ENCODE results near the gene SLC10A2. TPM values are rescaled to one million over a fixed set of nuclear protein-coding genes. Genes with fewer than 3 reads are reported as not detected.

Gene SLC10A2
- total RNA-seq, 1 experiment from 2014 or later = not detected

DNA sequence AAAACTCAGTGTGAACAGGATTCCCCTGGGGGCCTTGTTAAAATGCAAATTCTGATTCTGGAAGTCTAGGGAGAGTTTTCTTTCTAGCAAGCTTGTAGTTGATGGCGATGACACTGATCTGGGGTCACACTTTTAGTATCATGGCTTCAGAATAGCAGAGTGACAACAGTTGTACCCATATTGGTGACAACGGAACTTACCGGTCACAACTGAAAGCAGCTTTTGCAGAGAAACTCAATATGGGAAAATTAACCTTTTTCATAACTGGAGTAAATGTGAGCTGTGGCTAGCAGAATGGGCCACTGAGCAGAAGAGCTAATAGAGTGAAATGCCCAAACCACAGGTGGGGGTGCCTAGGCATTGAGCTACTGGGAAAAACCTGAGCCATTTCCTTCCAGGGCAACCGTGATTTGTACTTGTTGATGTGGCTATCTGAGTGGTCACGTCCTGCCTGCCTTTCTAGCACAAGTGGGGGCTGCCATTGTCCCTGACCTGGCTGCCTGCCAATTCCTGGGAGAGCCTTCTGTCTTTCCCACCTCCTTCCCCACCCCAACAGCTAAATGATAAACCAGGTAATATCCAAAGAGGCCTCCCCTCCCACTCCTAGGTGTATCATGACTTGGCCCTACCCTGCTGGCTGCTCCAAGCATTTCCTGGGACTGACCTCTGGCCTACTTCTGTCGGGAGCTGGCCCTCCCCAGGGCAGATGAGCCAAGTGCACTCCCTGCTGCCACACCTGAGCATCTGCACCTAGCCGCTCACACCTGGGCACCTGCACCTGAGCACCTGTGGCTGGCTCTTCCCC, 1.7 kb upstream of the SLC10A2 start:
- Histone ChIP-seq H3K79me2 (ENCODE audit: low read length) (no peaks in the 10 kb centered on the region), H3K4me1 (ENCODE audit: low read length) (peaks cover 7% of the 10 kb centered on the region), H4K20me1 (ENCODE audit: insufficient read depth, low read depth, low read length) (no peaks in the 10 kb centered on the region), H3K36me3 (ENCODE audit: insufficient read depth, low read length) (no peaks in the 10 kb centered on the region), H3K9me2 (replicated peaks; ENCODE audit: insufficient read depth, low read length) (no peaks in the 10 kb centered on the region), H3K9ac (ENCODE audit: low read length) (no peak overlapping the region), H2AFZ (ENCODE audit: low read length) (no peak overlapping the region), H3K27ac (ENCODE audit: low read length) (no peak overlapping the region), H3K4me2 (ENCODE audit: low read depth, low read length, poor library complexity, severe bottlenecking) (no peak overlapping the region), H3K27me3 (ENCODE audit: low read length) (no peaks in the 10 kb centered on the region), H3K9me3 (ENCODE audit: low read length) (no peaks in the 10 kb centered on the region), H3K4me3 (ENCODE audit: low read length) (no peak overlapping the region)
- no peak for DNase-seq

DNA sequence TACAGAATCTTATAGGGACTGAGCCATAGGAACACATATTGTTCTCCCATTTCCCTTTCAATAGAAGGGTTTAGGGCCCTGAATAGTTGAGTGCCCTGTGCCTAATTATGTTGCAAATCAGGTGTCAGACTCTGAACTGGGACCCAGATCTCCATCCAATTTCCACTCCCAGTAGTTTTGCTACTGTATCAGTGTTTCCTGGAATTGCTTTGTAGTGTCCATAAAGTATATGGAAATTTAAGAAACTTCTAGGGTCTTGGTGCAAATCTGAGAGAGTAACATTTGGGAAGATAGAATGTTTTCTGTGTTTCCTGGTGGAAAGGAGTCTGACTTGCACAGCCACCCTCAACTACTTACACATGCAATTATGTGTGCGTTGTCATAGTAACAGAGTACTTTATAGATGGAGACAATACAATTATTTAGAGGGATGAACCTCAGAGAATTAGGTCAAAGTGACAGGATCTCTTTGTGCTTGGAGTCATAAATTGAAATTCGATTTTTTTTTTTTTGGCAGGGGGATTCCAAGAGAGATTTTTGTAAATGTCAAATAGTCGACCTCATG, 646 bp upstream of the SLC10A2 start:
- Histone ChIP-seq H3K4me3 (ENCODE audit: low read length) (no peak overlapping the region), H3K27me3 (ENCODE audit: low read length) (no peaks in the 10 kb centered on the region), H2AFZ (ENCODE audit: low read length) (no peak overlapping the region), H3K36me3 (ENCODE audit: insufficient read depth, low read length) (no peaks in the 10 kb centered on the region), H3K9ac (ENCODE audit: low read length) (no peak overlapping the region), H4K20me1 (ENCODE audit: insufficient read depth, low read depth, low read length) (no peaks in the 10 kb centered on the region), H3K79me2 (ENCODE audit: low read length) (no peaks in the 10 kb centered on the region), H3K4me1 (ENCODE audit: low read length) (peaks cover 7% of the 10 kb centered on the region), H3K9me3 (ENCODE audit: low read length) (no peaks in the 10 kb centered on the region), H3K9me2 (replicated peaks; ENCODE audit: insufficient read depth, low read length) (no peaks in the 10 kb centered on the region), H3K27ac (ENCODE audit: low read length) (no peak overlapping the region), H3K4me2 (ENCODE audit: low read depth, low read length, poor library complexity, severe bottlenecking) (no peak overlapping the region)
- DNase-seq = no peak

DNA sequence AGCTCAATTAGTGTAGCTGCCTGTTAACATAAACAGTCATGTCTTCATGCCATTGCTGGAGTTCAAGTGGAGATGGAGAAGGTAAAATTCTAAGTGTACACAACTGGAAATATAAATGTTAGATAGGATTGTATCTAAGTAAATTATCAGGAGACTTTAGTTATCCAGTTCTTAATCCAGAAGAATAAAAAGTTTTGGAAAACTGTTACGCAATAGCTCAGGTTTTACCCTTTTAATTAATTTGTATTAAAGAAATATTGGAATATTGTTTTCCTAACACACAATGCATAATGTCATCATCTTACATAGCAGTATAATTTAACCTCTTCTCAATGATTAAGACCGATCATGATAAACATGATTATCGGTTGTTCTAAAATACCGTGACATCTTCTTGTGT, 2.8 kb downstream of the SLC10A2 start:
- no peak overlapping the region for H3K9ac ChIP-seq (ENCODE audit: low read length)
- no peaks in the 10 kb centered on the region for H4K20me1 ChIP-seq (ENCODE audit: insufficient read depth, low read depth, low read length)
- H3K4me2 ChIP-seq (ENCODE audit: low read depth, low read length, poor library complexity, severe bottlenecking) = no peak overlapping the region
- no peaks in the 10 kb centered on the region for H3K9me3 ChIP-seq (ENCODE audit: low read length)
- H3K79me2 ChIP-seq (ENCODE audit: low read length) = no peaks in the 10 kb centered on the region
- H3K4me1 ChIP-seq (ENCODE audit: low read length) = no peaks in the 10 kb centered on the region
- DNase-seq = no peak
- no peak overlapping the region for H3K4me3 ChIP-seq (ENCODE audit: low read length)
- no peak overlapping the region for H2AFZ ChIP-seq (ENCODE audit: low read length)
- H3K9me2 ChIP-seq (replicated peaks; ENCODE audit: insufficient read depth, low read length) = no peaks in the 10 kb centered on the region
- no peaks in the 10 kb centered on the region for H3K27me3 ChIP-seq (ENCODE audit: low read length)
- no peak overlapping the region for H3K27ac ChIP-seq (ENCODE audit: low read length)
- H3K36me3 ChIP-seq (ENCODE audit: insufficient read depth, low read length) = no peaks in the 10 kb centered on the region

- Histone ChIP-seq H3K4me1 (ENCODE audit: low read length) (no peaks in the 10 kb centered on the region), H3K9me3 (ENCODE audit: low read length) (no peaks in the 10 kb centered on the region), H3K27me3 (ENCODE audit: low read length) (no peaks in the 10 kb centered on the region), H2AFZ (ENCODE audit: low read length) (no peak overlapping the region), H3K79me2 (ENCODE audit: low read length) (no peaks in the 10 kb centered on the region), H4K20me1 (ENCODE audit: insufficient read depth, low read depth, low read length) (no peaks in the 10 kb centered on the region), H3K36me3 (ENCODE audit: insufficient read depth, low read length) (no peaks in the 10 kb centered on the region), H3K27ac (ENCODE audit: low read length) (no peak overlapping the region), H3K4me3 (ENCODE audit: low read length) (no peak overlapping the region), H3K4me2 (ENCODE audit: low read depth, low read length, poor library complexity, severe bottlenecking) (no peak overlapping the region), H3K9ac (ENCODE audit: low read length) (no peak overlapping the region), H3K9me2 (replicated peaks; ENCODE audit: insufficient read depth, low read length) (no peaks in the 10 kb centered on the region)
- DNase-seq = no peak
Observed at GRCh38 chr13:103062079-103062478, 4.1 kb downstream of the SLC10A2 start.

- Histone ChIP-seq H3K9me2 (replicated peaks; ENCODE audit: insufficient read depth, low read length) (no peaks in the 10 kb centered on the region), H3K4me1 (ENCODE audit: low read length) (no peaks in the 10 kb centered on the region), H3K27me3 (ENCODE audit: low read length) (no peaks in the 10 kb centered on the region), H3K27ac (ENCODE audit: low read length) (no peak overlapping the region), H4K20me1 (ENCODE audit: insufficient read depth, low read depth, low read length) (no peaks in the 10 kb centered on the region), H3K4me2 (ENCODE audit: low read depth, low read length, poor library complexity, severe bottlenecking) (no peak overlapping the region), H3K79me2 (ENCODE audit: low read length) (no peaks in the 10 kb centered on the region), H3K9me3 (ENCODE audit: low read length) (peaks cover 4% of the 10 kb centered on the region; the same call in 1 of the 2 replicates), H3K36me3 (ENCODE audit: insufficient read depth, low read length) (no peaks in the 10 kb centered on the region), H2AFZ (ENCODE audit: low read length) (no peak overlapping the region), H3K9ac (ENCODE audit: low read length) (no peak overlapping the region), H3K4me3 (ENCODE audit: low read length) (no peak overlapping the region)
- DNase-seq = no peak
Observed at GRCh38 chr13:103056008-103056407, 10.2 kb downstream of the SLC10A2 start.

- no peak for DNase-seq
- no peaks in the 10 kb centered on the region for H3K4me1 ChIP-seq (ENCODE audit: low read length)
- H2AFZ ChIP-seq (ENCODE audit: low read length) = no peak overlapping the region
- no peaks in the 10 kb centered on the region for H3K9me2 ChIP-seq (replicated peaks; ENCODE audit: insufficient read depth, low read length)
- no peak overlapping the region for H3K4me3 ChIP-seq (ENCODE audit: low read length)
- no peaks in the 10 kb centered on the region for H3K27me3 ChIP-seq (ENCODE audit: low read length)
- no peaks in the 10 kb centered on the region for H3K36me3 ChIP-seq (ENCODE audit: insufficient read depth, low read length)
- H3K9me3 ChIP-seq (ENCODE audit: low read length) = peaks cover 4% of the 10 kb centered on the region; the same call in 1 of the 2 replicates
- H3K27ac ChIP-seq (ENCODE audit: low read length) = no peak overlapping the region
- no peak overlapping the region for H3K9ac ChIP-seq (ENCODE audit: low read length)
- H4K20me1 ChIP-seq (ENCODE audit: insufficient read depth, low read depth, low read length) = no peaks in the 10 kb centered on the region
- no peaks in the 10 kb centered on the region for H3K79me2 ChIP-seq (ENCODE audit: low read length)
- H3K4me2 ChIP-seq (ENCODE audit: low read depth, low read length, poor library complexity, severe bottlenecking) = no peak overlapping the region
Observed at GRCh38 chr13:103055166-103055565, 11.1 kb downstream of the SLC10A2 start.

DNA sequence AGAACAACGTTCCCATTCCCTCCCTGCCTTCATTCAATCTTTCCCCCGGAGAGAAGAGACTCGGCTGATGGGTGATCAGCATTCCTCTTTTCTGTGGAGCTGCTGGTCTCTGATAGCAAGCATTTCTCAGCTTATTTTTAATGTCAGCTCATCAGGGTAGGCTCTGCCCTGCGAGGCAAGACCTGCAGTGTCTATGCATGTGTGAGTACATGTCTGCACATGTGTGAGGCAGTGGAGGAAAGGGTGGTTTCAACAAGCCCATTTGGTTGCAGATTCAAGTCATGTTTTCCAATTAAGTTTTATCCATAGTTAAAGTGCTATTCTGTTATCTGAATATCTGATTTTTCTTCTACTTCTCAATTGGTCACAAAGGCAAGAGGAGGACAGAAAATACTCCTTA, 19.5 kb downstream of the SLC10A2 start:
- Histone ChIP-seq H3K9me3 (ENCODE audit: low read length) (no peaks in the 10 kb centered on the region), H3K79me2 (ENCODE audit: low read length) (no peaks in the 10 kb centered on the region), H3K27ac (ENCODE audit: low read length) (no peak overlapping the region), H3K4me2 (ENCODE audit: low read depth, low read length, poor library complexity, severe bottlenecking) (no peak overlapping the region), H3K9ac (ENCODE audit: low read length) (no peak overlapping the region), H4K20me1 (ENCODE audit: insufficient read depth, low read depth, low read length) (no peaks in the 10 kb centered on the region), H3K4me1 (ENCODE audit: low read length) (0 out of 2 replicates have a peak, but pooled peaks cover 3% of the 10 kb centered on the region), H3K4me3 (ENCODE audit: low read length) (no peak overlapping the region), H3K27me3 (ENCODE audit: low read length) (no peaks in the 10 kb centered on the region), H3K9me2 (replicated peaks; ENCODE audit: insufficient read depth, low read length) (no peaks in the 10 kb centered on the region), H3K36me3 (ENCODE audit: insufficient read depth, low read length) (no peaks in the 10 kb centered on the region), H2AFZ (ENCODE audit: low read length) (no peak overlapping the region)
- DNase-seq = no peak

GRCh38 chr13:103044056-103044455, 22.2 kb downstream of the SLC10A2 start:
- Histone ChIP-seq H3K27me3 (ENCODE audit: low read length) (no peaks in the 10 kb centered on the region), H3K4me3 (ENCODE audit: low read length) (no peak overlapping the region), H3K79me2 (ENCODE audit: low read length) (no peaks in the 10 kb centered on the region), H3K36me3 (ENCODE audit: insufficient read depth, low read length) (no peaks in the 10 kb centered on the region), H3K27ac (ENCODE audit: low read length) (no peak overlapping the region), H3K4me1 (ENCODE audit: low read length) (0 out of 2 replicates have a peak, but pooled peaks cover 3% of the 10 kb centered on the region), H3K9me2 (replicated peaks; ENCODE audit: insufficient read depth, low read length) (no peaks in the 10 kb centered on the region), H2AFZ (ENCODE audit: low read length) (no peak overlapping the region), H3K4me2 (ENCODE audit: low read depth, low read length, poor library complexity, severe bottlenecking) (no peak overlapping the region), H3K9ac (ENCODE audit: low read length) (no peak overlapping the region), H4K20me1 (ENCODE audit: insufficient read depth, low read depth, low read length) (no peaks in the 10 kb centered on the region), H3K9me3 (ENCODE audit: low read length) (no peaks in the 10 kb centered on the region)
- no peak for DNase-seq

Data from Karpas-422 (cell line).